Ureter (tissue), 1 donor: ENCODE measurements around the gene MMP24OS. TPM values are rescaled to one million over a fixed set of nuclear protein-coding genes. Genes with fewer than 3 reads are reported as not detected.

Experiments used
- DNase-seq: peaks from one replicate; pipeline ENCODE4 v3.0.0-alpha.2; 2020; ENCODE audit warnings: low spot score
- total RNA-seq: library from RNA; stranded (reverse); gene quantifications from one replicate; pipeline ENCODE4 v1.2.4, GENCODE V29; 2023
- donor health status: DM: yes; HTN: yes; CAD: no.

Gene MMP24OS
- total RNA-seq, 1 donor from 2014 or later = 103 TPM

- no peak for DNase-seq
These were observed 14.0 kb upstream of the MMP24OS start, which contains the start of gene FAM83C for GRCh38 chr20:35291654-35292503. Gene FAM83C, minus strand, starts transcription at chr20:35292425. Its CDS starts 121 bp downstream, at chr20:35292304.

GRCh38 chr20:35290887-35291417 lies 13.0 kb upstream of the MMP24OS start:
- DNase-seq = no peak

- DNase-seq = no peak
These were observed 12.4 kb upstream of the MMP24OS start for GRCh38 chr20:35290186-35290886.

GRCh38 chr20:35288325-35289060 lies 10.6 kb upstream of the MMP24OS start:
- no peak for DNase-seq

- no peak for DNase-seq
These were observed 9.8 kb upstream of the MMP24OS start for GRCh38 chr20:35287509-35288324.

- no peak for DNase-seq
These were observed 9.1 kb upstream of the MMP24OS start for GRCh38 chr20:35286899-35287508.

- DNase-seq = no peak
These were observed 8.4 kb upstream of the MMP24OS start for GRCh38 chr20:35286077-35286898.

- DNase-seq = no peak
These were observed 7.8 kb upstream of the MMP24OS start for GRCh38 chr20:35285806-35286076.

- peak; percentile 43 for DNase-seq
These were observed 7.3 kb upstream of the MMP24OS start for GRCh38 chr20:35284992-35285805.

GRCh38 chr20:35284267-35284991 lies 6.5 kb upstream of the MMP24OS start, which contains the start of gene EIF6:
Gene EIF6, minus strand, starts transcription at chr20:35284772. Its CDS starts 285 bp downstream, at chr20:35284487.
- peak; percentile 84 for DNase-seq

- DNase-seq = no peak
These were observed 5.7 kb upstream of the MMP24OS start for GRCh38 chr20:35283441-35284266.

- DNase-seq = no peak
These were observed 3.7 kb upstream of the MMP24OS start for GRCh38 chr20:35281506-35282101.

GRCh38 chr20:35280523-35280922 lies 2.6 kb upstream of the MMP24OS start:
- DNase-seq = no peak

GRCh38 chr20:35279533-35280174 lies 1.7 kb upstream of the MMP24OS start:
- no peak for DNase-seq

GRCh38 chr20:35279040-35279439 lies 1.1 kb upstream of the MMP24OS start:
- peak; percentile 76 for DNase-seq

GRCh38 chr20:35277127-35277526 lies 795 bp downstream of the MMP24OS start:
- no peak for DNase-seq
